Omental fat pad (tissue), 4 donors: ENCODE measurements around the gene LAPTM5. TPM values are rescaled to one million over a fixed set of nuclear protein-coding genes. Genes with fewer than 3 reads are reported as not detected.

ENCODE experiments used
- ATAC-seq: fragments of 150-250 bp; one replicate; pipeline ENCODE4 v1.9.1; 2016; ENCODE audit warnings: mild to moderate bottlenecking, moderate library complexity; ENCODE audit not compliant: low FRiP score
- DNase-seq: peaks from one replicate; pipeline ENCODE4 v3.0.0-alpha.2; 2019; ENCODE audit warnings: low spot score
- total RNA-seq, 4 donors: library from RNA; depleted of rRNA; stranded (reverse); fragments of >200 nt; gene quantifications; one replicate each; pipeline ENCODE4 v1.1.0, GENCODE V29; 2016
- TF ChIP-seq, protein P1 (sequence below), 3 donors: fragments of 450-650 bp; IDR thresholded peaks; one replicate each; pipeline ENCODE4 v1.5.1; 2016 to 2017; ENCODE audit warnings: antibody characterized with exemption in 3 of 3, mild to moderate bottlenecking in 3 of 3, moderate library complexity in 2 of 3

Gene LAPTM5
- total RNA-seq, 4 donors from 2014 or later, result 87.4 to 327 (median 154) TPM

DNA sequence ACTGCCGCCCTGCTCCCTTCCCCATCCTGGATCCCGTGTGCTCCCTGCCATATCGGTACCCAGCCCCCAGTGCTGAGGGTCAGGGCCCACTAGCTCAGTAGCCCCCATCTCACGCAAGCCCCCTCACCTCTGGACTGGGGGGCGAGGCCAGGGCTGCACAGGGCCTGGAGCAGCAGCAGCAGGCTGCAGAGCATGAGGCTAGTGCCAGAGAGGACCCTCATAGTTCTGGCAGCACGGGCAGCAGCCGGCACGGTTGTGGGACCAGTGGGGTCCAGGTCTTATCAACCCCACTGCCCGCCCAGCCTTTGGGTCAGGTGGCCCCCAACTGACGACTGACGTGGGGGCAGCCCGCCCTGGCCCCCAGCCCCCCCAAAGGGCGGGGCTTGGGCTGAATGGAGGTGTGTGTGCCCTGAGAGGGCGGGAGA, 34.2 kb downstream of the LAPTM5 start, which contains the start of gene MATN1:
TSS of gene MATN1 (minus strand) at position 255 of the 425 bp plus-strand sequence. CDS start at position 221, 34 bp downstream.
- TF ChIP-seq, protein P1, sequence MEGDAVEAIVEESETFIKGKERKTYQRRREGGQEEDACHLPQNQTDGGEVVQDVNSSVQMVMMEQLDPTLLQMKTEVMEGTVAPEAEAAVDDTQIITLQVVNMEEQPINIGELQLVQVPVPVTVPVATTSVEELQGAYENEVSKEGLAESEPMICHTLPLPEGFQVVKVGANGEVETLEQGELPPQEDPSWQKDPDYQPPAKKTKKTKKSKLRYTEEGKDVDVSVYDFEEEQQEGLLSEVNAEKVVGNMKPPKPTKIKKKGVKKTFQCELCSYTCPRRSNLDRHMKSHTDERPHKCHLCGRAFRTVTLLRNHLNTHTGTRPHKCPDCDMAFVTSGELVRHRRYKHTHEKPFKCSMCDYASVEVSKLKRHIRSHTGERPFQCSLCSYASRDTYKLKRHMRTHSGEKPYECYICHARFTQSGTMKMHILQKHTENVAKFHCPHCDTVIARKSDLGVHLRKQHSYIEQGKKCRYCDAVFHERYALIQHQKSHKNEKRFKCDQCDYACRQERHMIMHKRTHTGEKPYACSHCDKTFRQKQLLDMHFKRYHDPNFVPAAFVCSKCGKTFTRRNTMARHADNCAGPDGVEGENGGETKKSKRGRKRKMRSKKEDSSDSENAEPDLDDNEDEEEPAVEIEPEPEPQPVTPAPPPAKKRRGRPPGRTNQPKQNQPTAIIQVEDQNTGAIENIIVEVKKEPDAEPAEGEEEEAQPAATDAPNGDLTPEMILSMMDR (IDR thresholded peaks at IDR 0.05), result no peak

DNA sequence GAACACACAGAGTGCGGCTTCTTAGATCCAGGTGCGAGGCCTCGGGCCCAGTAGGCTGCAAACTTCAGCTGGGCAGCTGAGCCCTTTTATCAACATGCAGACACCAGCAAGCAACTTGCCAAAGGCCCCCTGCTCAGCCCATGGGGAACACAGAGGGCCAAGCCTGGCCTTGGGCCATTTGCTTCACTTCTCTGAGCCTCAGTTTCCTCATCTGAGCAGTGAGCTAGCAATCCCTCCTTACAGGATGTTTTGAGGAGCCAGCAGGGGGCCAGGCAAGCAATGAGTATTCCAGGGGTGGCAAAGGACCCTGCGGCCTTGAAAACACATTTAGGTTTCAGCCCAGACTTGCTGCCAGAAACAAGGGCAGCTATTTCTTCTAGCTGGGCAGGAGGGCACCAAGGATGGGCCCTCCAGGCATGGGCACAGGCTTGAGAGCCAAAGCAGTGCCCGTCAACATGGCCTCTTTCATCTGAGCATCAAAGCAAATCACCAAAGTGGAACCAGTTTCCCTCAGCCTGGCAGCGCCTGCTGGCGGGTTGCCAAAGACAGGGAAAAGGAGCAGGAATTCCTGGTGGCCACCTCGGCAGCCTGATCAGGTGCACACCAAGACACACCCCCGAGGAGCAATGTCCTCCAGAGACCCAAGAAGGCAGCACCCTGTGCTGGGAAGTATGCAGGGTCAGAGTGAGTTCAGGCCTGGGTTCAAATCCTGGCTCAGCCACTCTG, 35.6 kb downstream of the LAPTM5 start:
- ATAC-seq (no peak), DNase-seq (no peak)
- TF ChIP-seq, protein P1 (IDR thresholded peaks at IDR 0.05), result no peak

More for the DNA sequence above, 34.2 kb downstream of the LAPTM5 start, which contains the start of gene MATN1:
- ATAC-seq, result no peak
- DNase-seq, result no peak

DNA sequence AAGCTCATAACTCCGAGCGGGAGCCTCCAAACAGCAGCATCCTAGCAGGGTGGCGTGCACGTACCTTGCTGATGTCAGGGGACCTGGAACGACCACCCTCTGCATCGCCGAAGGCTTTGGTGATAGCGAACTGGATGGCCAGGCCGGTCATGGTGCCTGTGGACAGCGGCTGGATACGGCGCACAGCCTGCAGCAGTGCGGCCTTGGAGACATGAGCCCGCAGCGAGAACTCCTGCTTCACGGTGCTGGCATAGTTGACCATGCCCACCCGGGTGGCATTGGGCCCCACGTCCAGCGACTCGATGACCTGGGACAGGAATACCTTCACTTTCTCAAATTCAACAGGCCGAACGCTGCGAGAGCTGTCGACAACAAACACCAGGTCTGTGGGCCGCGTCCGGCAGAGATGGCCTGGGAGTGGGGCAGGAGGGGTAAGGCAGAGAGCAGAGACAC, 36.2 kb downstream of the LAPTM5 start:
- TF ChIP-seq, protein P1 (IDR thresholded peaks at IDR 0.05), result no peak
- no peak for DNase-seq
- ATAC-seq, result no peak

DNA sequence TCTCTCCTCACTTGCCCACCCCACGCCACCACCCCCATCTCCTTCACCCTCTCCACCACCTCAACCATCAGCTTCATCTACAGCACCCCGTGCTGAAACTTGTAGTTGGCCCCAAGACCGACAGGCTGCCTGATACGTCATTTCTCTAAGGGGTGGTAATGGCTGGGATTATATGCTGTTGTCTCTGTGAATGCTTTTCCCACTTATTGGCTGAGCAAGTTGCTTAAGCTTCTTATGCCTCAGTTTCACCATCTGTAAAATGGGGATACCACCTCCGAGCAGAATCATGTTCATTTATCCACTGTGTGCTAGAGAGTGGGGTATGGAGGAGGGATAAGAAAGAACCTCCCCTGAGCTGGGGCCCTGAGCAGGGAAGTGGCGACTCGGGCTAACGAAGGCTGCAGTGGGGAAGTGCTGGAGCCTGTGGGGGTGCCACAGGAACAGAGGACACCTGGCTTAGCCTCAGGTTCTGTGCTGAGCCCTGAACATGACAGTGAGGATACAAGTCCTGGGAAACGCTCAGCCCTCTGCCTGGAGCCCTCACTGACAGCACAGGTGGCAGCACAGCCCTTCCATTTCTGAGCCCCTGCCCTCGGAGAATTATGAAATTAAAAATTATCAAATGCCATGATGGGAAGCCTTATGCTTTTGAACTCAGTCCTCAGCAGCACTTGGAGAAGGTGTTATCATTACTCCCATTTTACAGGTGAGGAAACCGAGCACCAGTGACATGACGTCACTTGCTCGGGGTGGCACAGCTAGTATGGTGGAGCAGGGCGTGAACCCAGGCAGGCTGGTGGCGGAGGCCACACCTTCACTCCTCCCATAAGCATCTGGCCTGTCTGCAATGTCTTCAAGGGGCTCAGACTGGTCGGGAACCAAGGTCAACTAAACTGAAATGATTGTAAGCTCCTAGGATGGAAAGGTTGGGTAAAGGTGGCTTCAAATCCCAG, 37.0 kb downstream of the LAPTM5 start:
- TF ChIP-seq, protein P1 (IDR thresholded peaks at IDR 0.05), result no peak
- ATAC-seq (no peak), DNase-seq (no peak)

DNA sequence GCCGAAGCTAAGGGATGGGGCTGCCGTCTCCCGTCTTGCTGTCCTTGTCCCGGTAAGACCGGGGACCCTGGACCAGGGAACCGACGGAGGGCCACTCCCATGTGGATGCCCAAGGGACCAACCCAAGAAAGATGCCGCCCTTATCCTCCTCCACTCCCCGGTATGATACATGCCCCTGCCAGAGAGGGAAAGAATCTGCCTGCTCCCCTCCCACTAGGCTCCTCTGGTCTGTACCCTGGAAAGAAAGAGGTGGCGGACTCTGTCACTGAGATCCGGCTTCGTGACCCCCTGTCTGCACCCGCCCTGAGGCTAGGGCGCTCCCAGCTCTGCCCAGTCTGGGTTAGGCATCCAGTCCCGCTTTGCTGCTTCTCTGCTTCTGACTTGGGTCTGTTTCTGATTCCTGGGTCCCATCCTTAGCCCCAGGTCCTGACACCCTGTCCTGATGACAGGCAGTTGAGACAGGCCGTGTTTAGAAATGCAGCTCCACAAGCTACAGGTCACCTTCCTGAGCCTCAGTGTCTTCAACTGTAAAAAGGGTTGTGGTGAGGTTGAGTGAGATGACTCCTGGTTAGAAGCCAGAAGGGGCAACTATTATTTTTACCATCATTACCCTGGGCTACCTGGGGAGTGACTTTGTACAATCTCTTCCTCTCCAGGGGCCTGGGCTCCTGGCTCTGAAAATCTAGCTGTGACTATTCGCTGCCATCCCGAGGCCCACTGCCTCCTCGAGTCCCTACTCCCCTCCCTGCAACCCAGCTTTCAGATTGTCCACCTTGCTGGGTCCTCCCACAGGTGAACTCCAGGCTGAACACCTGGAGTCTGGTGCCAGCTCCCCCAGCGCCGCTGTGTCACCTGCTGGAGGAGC, 37.9 kb downstream of the LAPTM5 start:
- TF ChIP-seq, protein P1 (IDR thresholded peaks at IDR 0.05), result no peak
- no peak for DNase-seq
- ATAC-seq, result no peak
